ENCODE measurements around the gene LCN10. TPM values are rescaled to one million over a fixed set of nuclear protein-coding genes. Genes with fewer than 3 reads are reported as not detected.
A peak's percentile ranks its signal among the peaks of the same experiment; 100 is the strongest.

Gene LCN10
- total and polyA plus RNA-seq, 2 of the 13 experiments (the other 11 are each of a cell fraction or from before 2014, with no cell fraction given), result 0.53 to 0.61 TPM

DNA sequence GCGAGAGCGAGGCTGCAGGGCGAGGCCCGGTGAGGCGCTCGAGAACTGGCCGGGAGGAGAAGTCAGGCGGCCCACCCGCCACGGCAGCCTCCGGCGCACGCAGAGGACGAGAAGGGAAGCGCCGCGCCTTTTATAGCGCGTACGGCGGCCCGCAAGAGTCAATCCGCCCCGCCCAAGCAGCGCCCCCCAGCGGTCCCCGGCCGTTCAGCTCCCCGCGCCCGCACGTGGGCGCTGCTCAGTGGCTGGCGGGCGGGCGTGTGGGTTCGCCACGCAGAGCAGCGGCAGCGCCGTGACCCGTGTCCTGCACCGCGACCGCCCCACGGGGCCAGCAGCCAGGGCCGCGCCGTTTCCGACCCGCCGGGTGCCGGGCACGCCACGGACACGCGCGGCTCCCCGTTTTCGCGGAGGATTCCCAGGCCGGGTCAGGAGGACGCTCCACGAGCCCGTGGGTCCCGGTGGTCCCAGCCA lies 14.6 kb downstream of the LCN10 start (continued):
- TF ChIP-seq, protein P1, sequence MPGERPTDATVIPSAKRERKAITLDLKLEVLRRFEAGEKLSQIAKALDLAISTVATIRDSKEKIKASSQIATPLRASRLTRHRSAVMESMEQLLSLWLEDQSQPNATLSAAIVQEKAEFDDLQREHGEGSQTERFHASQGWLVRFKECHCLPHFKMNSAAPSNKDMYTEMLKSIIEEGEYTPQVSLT (CRISPR knock-in tag; IDR thresholded peaks at IDR 0.05; ENCODE audit: borderline replicate concordance, low read depth), result no peak; the same call in 1 of the 2 replicates
- 0 out of 2 replicates have a peak, but pooled peaks have one; percentile 72 for TF ChIP-seq TP53 (CRISPR knock-in tag; conservative IDR thresholded peaks at IDR 0.05)
- TF ChIP-seq STAT6 (CRISPR knock-in tag; IDR thresholded peaks at IDR 0.05; ENCODE audit: borderline replicate concordance), result no peak
- peak; percentile 56 for TF ChIP-seq FOXA3 (CRISPR knock-in tag; IDR thresholded peaks at IDR 0.05)
- TF ChIP-seq SOX5 (CRISPR knock-in tag; IDR thresholded peaks at IDR 0.05; ENCODE audit: borderline replicate concordance), result peak; percentile 62
- TF ChIP-seq MED1 (CRISPR knock-in tag; IDR thresholded peaks at IDR 0.05), result peak; percentile 82
- TF ChIP-seq, protein P2, sequence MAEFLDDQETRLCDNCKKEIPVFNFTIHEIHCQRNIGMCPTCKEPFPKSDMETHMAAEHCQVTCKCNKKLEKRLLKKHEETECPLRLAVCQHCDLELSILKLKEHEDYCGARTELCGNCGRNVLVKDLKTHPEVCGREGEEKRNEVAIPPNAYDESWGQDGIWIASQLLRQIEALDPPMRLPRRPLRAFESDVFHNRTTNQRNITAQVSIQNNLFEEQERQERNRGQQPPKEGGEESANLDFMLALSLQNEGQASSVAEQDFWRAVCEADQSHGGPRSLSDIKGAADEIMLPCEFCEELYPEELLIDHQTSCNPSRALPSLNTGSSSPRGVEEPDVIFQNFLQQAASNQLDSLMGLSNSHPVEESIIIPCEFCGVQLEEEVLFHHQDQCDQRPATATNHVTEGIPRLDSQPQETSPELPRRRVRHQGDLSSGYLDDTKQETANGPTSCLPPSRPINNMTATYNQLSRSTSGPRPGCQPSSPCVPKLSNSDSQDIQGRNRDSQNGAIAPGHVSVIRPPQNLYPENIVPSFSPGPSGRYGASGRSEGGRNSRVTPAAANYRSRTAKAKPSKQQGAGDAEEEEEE (CRISPR knock-in tag; IDR thresholded peaks at IDR 0.05; ENCODE audit: borderline replicate concordance), result no peak
- TF ChIP-seq, protein P3, sequence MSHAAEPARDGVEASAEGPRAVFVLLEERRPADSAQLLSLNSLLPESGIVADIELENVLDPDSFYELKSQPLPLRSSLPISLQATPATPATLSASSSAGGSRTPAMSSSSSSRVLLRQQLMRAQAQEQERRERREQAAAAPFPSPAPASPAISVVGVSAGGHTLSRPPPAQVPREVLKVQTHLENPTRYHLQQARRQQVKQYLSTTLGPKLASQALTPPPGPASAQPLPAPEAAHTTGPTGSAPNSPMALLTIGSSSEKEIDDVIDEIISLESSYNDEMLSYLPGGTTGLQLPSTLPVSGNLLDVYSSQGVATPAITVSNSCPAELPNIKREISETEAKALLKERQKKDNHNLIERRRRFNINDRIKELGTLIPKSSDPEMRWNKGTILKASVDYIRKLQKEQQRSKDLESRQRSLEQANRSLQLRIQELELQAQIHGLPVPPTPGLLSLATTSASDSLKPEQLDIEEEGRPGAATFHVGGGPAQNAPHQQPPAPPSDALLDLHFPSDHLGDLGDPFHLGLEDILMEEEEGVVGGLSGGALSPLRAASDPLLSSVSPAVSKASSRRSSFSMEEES (CRISPR knock-in tag; IDR thresholded peaks at IDR 0.05), result peak; percentile 77
- no peak for TF ChIP-seq ZKSCAN5 (CRISPR knock-in tag; IDR thresholded peaks at IDR 0.05)
- TF ChIP-seq ZNF496 (CRISPR knock-in tag; IDR thresholded peaks at IDR 0.05; ENCODE audit: insufficient replicate concordance), result no peak
- peak; percentile 88; the same call in 1 of the 2 replicates for TF ChIP-seq TSC22D2 (CRISPR knock-in tag; IDR thresholded peaks at IDR 0.05; ENCODE audit: borderline replicate concordance)
- TF ChIP-seq POLR2G (IDR thresholded peaks at IDR 0.05; ENCODE audit: low read depth, low read length), result peak; percentile 100
- TF ChIP-seq, protein P4, sequence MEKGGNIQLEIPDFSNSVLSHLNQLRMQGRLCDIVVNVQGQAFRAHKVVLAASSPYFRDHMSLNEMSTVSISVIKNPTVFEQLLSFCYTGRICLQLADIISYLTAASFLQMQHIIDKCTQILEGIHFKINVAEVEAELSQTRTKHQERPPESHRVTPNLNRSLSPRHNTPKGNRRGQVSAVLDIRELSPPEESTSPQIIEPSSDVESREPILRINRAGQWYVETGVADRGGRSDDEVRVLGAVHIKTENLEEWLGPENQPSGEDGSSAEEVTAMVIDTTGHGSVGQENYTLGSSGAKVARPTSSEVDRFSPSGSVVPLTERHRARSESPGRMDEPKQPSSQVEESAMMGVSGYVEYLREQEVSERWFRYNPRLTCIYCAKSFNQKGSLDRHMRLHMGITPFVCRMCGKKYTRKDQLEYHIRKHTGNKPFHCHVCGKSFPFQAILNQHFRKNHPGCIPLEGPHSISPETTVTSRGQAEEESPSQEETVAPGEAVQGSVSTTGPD (CRISPR knock-in tag; IDR thresholded peaks at IDR 0.05), result no peak
- no peak for TF ChIP-seq ZMAT5 (CRISPR knock-in tag; IDR thresholded peaks at IDR 0.05; ENCODE audit: borderline replicate concordance, low read depth)
- TF ChIP-seq, protein P5, sequence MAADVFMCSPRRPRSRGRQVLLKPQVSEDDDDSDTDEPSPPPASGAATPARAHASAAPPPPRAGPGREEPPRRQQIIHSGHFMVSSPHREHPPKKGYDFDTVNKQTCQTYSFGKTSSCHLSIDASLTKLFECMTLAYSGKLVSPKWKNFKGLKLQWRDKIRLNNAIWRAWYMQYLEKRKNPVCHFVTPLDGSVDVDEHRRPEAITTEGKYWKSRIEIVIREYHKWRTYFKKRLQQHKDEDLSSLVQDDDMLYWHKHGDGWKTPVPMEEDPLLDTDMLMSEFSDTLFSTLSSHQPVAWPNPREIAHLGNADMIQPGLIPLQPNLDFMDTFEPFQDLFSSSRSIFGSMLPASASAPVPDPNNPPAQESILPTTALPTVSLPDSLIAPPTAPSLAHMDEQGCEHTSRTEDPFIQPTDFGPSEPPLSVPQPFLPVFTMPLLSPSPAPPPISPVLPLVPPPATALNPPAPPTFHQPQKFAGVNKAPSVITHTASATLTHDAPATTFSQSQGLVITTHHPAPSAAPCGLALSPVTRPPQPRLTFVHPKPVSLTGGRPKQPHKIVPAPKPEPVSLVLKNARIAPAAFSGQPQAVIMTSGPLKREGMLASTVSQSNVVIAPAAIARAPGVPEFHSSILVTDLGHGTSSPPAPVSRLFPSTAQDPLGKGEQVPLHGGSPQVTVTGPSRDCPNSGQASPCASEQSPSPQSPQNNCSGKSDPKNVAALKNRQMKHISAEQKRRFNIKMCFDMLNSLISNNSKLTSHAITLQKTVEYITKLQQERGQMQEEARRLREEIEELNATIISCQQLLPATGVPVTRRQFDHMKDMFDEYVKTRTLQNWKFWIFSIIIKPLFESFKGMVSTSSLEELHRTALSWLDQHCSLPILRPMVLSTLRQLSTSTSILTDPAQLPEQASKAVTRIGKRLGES (CRISPR knock-in tag; IDR thresholded peaks at IDR 0.05; ENCODE audit: borderline replicate concordance), result no peak
